ENCODE measurements around the gene TRPM2.

TRPM2 gene

GRCh38 chr21:44432841-44433790, 79.7 kb downstream of the TRPM2 start:
- TF ChIP-seq, protein P1, sequence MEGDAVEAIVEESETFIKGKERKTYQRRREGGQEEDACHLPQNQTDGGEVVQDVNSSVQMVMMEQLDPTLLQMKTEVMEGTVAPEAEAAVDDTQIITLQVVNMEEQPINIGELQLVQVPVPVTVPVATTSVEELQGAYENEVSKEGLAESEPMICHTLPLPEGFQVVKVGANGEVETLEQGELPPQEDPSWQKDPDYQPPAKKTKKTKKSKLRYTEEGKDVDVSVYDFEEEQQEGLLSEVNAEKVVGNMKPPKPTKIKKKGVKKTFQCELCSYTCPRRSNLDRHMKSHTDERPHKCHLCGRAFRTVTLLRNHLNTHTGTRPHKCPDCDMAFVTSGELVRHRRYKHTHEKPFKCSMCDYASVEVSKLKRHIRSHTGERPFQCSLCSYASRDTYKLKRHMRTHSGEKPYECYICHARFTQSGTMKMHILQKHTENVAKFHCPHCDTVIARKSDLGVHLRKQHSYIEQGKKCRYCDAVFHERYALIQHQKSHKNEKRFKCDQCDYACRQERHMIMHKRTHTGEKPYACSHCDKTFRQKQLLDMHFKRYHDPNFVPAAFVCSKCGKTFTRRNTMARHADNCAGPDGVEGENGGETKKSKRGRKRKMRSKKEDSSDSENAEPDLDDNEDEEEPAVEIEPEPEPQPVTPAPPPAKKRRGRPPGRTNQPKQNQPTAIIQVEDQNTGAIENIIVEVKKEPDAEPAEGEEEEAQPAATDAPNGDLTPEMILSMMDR (IDR thresholded peaks at IDR 0.05; ENCODE audit: low read depth, low read length) = no peak
- no peak overlapping the region for H3K4me3 ChIP-seq (ENCODE audit: low read depth, low read length)

- TF ChIP-seq, protein P1 (IDR thresholded peaks at IDR 0.05; ENCODE audit: low read depth, low read length) = no peak
- no peak overlapping the region for H3K4me3 ChIP-seq (ENCODE audit: low read depth, low read length)
These were observed 80.6 kb downstream of the TRPM2 start for GRCh38 chr21:44433791-44434567.

GRCh38 chr21:44434568-44434925, 81.1 kb downstream of the TRPM2 start:
- TF ChIP-seq, protein P1 (IDR thresholded peaks at IDR 0.05; ENCODE audit: low read depth, low read length) = no peak
- no peak overlapping the region for H3K4me3 ChIP-seq (ENCODE audit: low read depth, low read length)

GRCh38 chr21:44434936-44435635, 81.7 kb downstream of the TRPM2 start:
- no peak overlapping the region for H3K4me3 ChIP-seq (ENCODE audit: low read depth, low read length)
- TF ChIP-seq, protein P1 (IDR thresholded peaks at IDR 0.05; ENCODE audit: low read depth, low read length) = no peak

- H3K4me3 ChIP-seq (ENCODE audit: low read depth, low read length) = no peak overlapping the region
- TF ChIP-seq, protein P1 (IDR thresholded peaks at IDR 0.05; ENCODE audit: low read depth, low read length) = no peak
These were observed 82.7 kb downstream of the TRPM2 start for GRCh38 chr21:44436111-44436611.

- TF ChIP-seq, protein P1 (IDR thresholded peaks at IDR 0.05; ENCODE audit: low read depth, low read length) = no peak
- no peak overlapping the region for H3K4me3 ChIP-seq (ENCODE audit: low read depth, low read length)
These were observed 83.5 kb downstream of the TRPM2 start for GRCh38 chr21:44436958-44437357.

All from WI38 (cell line).